ENCODE results near the gene PPFIBP1.
"Not testable (repeated sequence)": the region's sequence is repeated elsewhere in the genome, so short reads cannot be mapped to it uniquely, and the experiment has no call there.

PPFIBP1 gene

DNA sequence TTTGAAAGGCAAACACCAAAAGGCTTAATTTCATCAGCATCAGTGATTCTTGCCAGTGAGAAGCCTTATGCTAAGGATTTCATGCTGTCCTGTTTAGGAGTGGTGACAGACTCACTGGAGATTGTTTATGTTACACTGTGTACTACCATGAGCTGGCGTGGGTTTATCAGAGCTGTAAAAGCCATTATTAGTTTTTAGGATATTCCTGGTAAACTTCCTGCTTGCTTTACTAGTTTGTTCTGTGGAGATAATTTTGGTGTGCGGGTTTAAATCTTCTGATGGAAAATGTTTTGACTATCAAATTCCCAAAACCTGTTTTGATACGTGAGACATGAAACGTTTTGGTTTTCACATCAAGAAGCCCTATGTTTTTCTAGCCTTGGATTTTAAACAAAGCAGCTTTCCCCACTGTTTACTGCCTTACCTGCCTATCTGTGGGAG lies 15.2 kb downstream of the PPFIBP1 start:
- TF ChIP-seq, protein P1, sequence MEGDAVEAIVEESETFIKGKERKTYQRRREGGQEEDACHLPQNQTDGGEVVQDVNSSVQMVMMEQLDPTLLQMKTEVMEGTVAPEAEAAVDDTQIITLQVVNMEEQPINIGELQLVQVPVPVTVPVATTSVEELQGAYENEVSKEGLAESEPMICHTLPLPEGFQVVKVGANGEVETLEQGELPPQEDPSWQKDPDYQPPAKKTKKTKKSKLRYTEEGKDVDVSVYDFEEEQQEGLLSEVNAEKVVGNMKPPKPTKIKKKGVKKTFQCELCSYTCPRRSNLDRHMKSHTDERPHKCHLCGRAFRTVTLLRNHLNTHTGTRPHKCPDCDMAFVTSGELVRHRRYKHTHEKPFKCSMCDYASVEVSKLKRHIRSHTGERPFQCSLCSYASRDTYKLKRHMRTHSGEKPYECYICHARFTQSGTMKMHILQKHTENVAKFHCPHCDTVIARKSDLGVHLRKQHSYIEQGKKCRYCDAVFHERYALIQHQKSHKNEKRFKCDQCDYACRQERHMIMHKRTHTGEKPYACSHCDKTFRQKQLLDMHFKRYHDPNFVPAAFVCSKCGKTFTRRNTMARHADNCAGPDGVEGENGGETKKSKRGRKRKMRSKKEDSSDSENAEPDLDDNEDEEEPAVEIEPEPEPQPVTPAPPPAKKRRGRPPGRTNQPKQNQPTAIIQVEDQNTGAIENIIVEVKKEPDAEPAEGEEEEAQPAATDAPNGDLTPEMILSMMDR (IDR thresholded peaks at IDR 0.05; ENCODE audit: insufficient read depth, missing control alignments) = no peak
- FAIRE-seq = no peak
- DNase-seq (ENCODE audit: insufficient read length, low spot score) = no peak

DNA sequence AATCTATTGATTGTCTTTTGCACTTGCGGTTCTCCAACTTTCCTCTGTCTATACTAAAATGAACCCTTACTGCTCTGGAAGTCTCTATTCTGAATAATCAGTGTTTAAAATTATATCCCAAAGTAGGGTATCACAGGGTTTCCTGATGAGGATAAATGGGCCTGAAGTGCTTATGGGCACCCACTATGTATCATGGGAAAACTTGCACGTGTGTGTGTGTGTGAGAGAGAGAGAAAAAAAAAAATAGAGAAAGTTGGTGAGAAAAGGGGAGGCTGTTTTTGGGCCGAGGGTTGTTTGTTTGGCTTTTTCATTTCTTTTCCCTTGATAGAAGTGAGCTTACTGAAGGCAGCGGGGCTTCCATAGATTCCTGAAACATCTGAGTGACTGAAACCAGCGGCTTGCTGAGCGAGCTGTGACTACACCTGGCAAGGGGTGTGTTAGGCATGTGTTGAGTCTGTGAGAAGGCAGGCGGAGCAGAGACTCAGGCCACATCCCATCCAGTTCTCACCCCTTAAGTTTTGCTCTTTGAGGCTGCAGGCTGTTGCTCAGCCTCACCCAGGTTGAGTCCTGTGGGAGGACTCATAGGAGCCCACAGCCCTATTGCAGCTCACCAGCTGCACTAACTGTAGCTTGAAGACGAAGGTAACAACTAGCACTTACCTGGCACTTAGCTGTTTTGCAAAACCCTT lies 17.2 kb downstream of the PPFIBP1 start:
- FAIRE-seq (no peak), DNase-seq (ENCODE audit: insufficient read length, low spot score) (no peak)
- TF ChIP-seq, protein P1 (IDR thresholded peaks at IDR 0.05; ENCODE audit: insufficient read depth, missing control alignments) = no peak

DNA sequence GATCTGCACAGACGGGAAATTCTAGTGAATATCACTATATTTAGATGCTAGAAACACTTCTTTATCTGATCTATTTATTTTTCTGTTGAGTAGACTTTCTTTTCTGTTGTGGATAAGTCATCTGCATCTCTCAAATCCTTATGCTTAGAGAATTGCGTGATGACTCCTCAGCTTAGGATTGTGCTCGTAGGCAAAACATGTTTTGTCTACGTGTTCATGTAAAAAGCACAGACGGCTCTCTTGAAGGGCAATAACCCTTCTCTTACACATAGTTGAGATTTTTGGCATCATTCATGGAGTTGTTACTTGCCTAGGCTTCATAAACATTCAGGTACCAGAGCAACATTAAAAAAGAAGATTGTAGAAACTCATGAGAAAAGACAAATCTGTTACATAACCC lies 18.6 kb downstream of the PPFIBP1 start:
- FAIRE-seq (no peak), DNase-seq (ENCODE audit: insufficient read length, low spot score) (no peak)
- TF ChIP-seq, protein P1 (IDR thresholded peaks at IDR 0.05; ENCODE audit: insufficient read depth, missing control alignments) = no peak

DNA sequence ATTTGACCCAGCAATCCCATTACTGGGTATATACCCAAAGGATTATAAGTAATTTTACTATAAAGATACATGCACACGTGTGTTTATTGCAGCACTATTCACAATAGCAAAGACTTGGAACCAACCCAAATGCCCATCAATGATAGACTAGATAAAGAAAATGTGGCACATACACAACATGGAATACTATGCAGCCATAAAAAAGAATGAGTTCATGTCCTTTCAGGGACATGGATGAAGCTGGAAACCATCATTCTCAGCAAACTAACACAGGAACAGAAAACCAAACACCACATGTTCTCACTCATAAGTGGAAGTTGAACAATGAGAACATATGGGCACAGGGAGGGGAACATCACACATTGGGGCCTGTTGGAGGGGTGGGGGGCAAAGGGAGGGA lies 20.9 kb downstream of the PPFIBP1 start:
- DNase-seq (ENCODE audit: insufficient read length, low spot score); FAIRE-seq: not testable (repeated sequence)

DNA sequence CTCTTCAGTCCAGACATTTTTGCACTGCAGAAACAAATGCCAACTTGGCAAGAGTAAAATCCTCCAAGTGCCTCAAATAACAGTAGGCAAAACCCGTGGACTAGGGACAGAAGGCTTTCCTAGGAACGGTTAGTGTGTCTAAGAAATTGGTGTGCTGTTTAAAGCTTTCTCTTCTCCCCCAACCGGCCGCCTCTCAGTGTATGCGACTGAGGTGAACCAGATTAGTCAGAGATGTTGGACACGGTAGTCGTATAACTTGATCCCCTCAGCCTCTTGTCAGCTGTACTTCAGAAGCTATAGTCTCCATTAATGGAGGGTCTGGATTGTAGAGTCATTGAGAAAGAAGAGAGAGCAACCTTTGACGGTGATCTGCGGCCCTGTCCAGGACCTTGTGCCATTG lies 21.7 kb downstream of the PPFIBP1 start:
- FAIRE-seq = no peak
- TF ChIP-seq, protein P1 (IDR thresholded peaks at IDR 0.05; ENCODE audit: insufficient read depth, missing control alignments) = no peak
- no peak for DNase-seq (ENCODE audit: insufficient read length, low spot score)

DNA sequence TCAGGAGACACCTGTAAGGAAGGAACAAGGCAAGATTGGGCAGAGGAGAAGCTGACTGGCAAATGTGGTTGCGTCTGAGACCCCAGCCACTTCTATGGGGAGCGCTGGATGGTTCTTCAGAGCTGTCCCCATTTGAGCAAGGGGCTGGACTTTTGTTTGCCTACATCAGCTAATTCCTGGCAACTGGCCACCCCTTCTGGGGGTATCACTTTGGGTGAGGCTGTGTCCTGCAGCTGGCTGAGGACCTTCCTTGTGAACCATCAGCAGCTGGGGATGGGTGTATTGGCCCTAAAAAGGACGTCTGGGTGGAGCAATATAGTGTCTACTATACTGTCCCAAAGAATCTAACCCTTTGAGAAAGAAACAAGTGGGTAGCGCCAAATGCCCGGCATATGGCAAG lies 23.6 kb downstream of the PPFIBP1 start:
- FAIRE-seq = no peak
- TF ChIP-seq, protein P1 (IDR thresholded peaks at IDR 0.05; ENCODE audit: insufficient read depth, missing control alignments) = no peak
- no peak for DNase-seq (ENCODE audit: insufficient read length, low spot score)

DNA sequence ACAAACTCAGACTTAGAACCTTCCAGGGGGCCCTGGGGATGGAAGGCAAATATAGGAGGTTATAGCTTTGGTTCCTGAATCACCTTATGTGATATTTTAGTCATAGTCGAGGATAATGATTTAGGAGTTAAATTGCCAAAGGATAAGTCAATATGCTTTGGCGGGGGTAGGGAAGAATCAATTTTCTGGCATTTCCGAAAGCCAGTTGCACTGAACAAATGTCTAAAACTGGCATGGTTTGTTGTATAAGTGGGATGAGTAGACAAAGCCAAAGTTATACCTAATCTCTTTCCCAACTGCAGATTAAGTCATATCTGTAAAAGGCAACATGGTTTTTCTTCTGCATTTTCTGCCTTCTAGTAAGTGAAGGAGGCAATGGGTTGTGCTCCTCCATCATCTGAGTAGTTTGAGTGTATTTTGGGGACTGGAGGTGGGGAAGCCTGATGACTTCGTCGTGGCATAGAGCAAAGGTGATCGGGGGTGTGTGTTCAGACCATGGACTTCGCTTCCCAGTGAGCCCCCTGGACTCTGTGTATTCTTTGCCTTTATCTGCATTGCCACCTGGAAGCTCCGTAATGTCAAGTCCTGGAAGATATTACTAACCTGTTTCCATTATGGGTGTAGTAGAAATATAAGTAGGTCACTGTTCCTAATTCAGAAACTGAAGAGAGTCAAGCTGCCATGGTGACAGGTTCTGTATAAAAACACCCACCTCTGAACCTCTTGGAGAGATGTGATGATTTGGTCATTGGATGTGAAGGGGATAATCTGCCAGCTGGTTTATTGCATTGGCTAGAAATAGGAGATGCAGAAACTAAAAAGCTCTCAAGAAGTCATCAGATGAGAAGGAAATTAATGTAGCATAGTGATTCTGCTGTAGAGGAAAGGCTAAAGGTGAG lies 24.5 kb downstream of the PPFIBP1 start:
- no peak for DNase-seq (ENCODE audit: insufficient read length, low spot score)
- TF ChIP-seq, protein P1 (IDR thresholded peaks at IDR 0.05; ENCODE audit: insufficient read depth, missing control alignments) = no peak
- no peak for FAIRE-seq
